MCF 10A (cell line): Measurements from ENCODE around the gene GBP2. TPM values are rescaled to one million over a fixed set of nuclear protein-coding genes. Genes with fewer than 3 reads are reported as not detected.

Experiments
- BruUV-seq: library from RNA; stranded (reverse); fragments of 400-500 nt; replicated peaks from 2 replicates; lab custom pipeline; 2021; lab: Mats Ljungman, UMichigan
- CTCF ChIA-PET: fragments of 300-600 bp; sonication (Branson Sonifier 250); formaldehyde crosslinking; extraction: SDS; loops from one replicate; lab custom pipeline; 2021; ENCODE audit warnings: antibody characterized with exemption, inconsistent platforms; lab: Yijun Ruan, JAX
- POLR2A ChIA-PET: fragments of 300-600, 350-650 bp; sonication (Branson Sonifier 250); formaldehyde crosslinking; extraction: SDS; loops from one replicate; lab custom pipeline; 2020; ENCODE audit warnings: antibody characterized with exemption, inconsistent platforms; lab: Yijun Ruan, JAX
- DNase-seq: peaks from one replicate; pipeline ENCODE4 v3.0.0-alpha.2; 2018; ENCODE audit not compliant: unreplicated experiment
- H3K27ac Mint-ChIP-seq: one replicate; pipeline ENCODE4 v1.8.0; 2022; ENCODE audit warnings: mild to moderate bottlenecking, low read depth, mixed read lengths; ENCODE audit not compliant: unreplicated experiment
- H3K27me3 Mint-ChIP-seq: one replicate; pipeline ENCODE4 v1.8.0; 2022; ENCODE audit warnings: mixed read lengths; ENCODE audit not compliant: insufficient read depth, unreplicated experiment
- H3K36me3 Mint-ChIP-seq: one replicate; pipeline ENCODE4 v1.8.0; 2022; ENCODE audit warnings: mild to moderate bottlenecking, moderate library complexity, mixed read lengths; ENCODE audit not compliant: insufficient read depth, unreplicated experiment
- H3K4me1 Mint-ChIP-seq: one replicate; pipeline ENCODE4 v1.8.0; 2022; ENCODE audit warnings: mixed read lengths; ENCODE audit not compliant: insufficient read depth, unreplicated experiment
- H3K4me3 Mint-ChIP-seq: one replicate; pipeline ENCODE4 v1.8.0; 2022; ENCODE audit warnings: mild to moderate bottlenecking, moderate library complexity, mixed read lengths; ENCODE audit not compliant: unreplicated experiment
- H3K9me3 Mint-ChIP-seq: one replicate; pipeline ENCODE4 v1.8.0; 2022; ENCODE audit warnings: mixed read lengths; ENCODE audit not compliant: unreplicated experiment
- intact Hi-C: fragments of 100-400 bp; cut with micrococcal nuclease; formaldehyde crosslinking; loops from 2 replicates; pipeline ENCODE4 v1.14.1; 2022
- total RNA-seq: library from RNA; stranded (reverse); gene quantifications from 2 replicates; pipeline ENCODE4 v1.2.3, GENCODE V29; 2022
- TF ChIP-seq, protein P1 (sequence below): fragments of 200-600 bp; IDR thresholded peaks from one replicate; pipeline ENCODE4 v1.8.0; 2022; ENCODE audit warnings: antibody characterized with exemption, mild to moderate bottlenecking; ENCODE audit not compliant: unreplicated experiment

Gene GBP2
- total RNA-seq, 1 experiment from 2014 or later = 2.2 TPM

DNA sequence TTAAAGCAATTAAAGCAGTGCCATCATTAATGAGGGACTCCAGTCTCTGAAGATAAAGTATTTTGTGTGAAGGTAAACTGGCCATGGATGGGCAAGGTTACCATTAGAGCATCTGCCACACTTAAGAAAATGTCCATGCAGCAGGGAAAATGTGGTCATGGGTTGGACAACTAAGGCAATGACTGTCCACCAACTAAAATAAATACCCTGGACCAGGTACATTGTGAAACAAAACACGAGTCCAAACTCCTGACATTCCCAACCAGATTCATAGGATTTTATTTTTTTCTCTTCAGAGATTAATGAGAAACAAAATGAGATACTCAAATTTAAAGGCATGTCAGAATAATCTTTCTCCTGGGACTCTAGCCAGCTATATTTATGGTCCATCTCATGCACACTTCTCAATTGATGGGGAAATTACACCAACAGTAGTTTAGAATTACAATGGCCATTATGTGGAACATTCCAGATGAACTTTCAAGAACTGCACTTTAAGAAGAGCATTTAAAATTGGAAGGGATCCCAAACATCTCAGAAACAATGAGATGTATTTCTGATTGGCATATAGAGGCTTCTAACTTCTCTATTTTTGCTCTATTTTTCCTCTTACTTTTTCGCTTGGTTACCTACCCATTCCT, 41.8 kb upstream of the GBP2 start:
- Mint-ChIP-seq H3K36me3 (no peaks in the 10 kb centered on the region), H3K27ac (no peak overlapping the region), H3K4me3 (no peak overlapping the region), H3K9me3 (no peaks in the 10 kb centered on the region), H3K27me3 (no peaks in the 10 kb centered on the region), H3K4me1 (no peaks in the 10 kb centered on the region)
- no TSS peak for BruUV-seq
- TF ChIP-seq, protein P1, sequence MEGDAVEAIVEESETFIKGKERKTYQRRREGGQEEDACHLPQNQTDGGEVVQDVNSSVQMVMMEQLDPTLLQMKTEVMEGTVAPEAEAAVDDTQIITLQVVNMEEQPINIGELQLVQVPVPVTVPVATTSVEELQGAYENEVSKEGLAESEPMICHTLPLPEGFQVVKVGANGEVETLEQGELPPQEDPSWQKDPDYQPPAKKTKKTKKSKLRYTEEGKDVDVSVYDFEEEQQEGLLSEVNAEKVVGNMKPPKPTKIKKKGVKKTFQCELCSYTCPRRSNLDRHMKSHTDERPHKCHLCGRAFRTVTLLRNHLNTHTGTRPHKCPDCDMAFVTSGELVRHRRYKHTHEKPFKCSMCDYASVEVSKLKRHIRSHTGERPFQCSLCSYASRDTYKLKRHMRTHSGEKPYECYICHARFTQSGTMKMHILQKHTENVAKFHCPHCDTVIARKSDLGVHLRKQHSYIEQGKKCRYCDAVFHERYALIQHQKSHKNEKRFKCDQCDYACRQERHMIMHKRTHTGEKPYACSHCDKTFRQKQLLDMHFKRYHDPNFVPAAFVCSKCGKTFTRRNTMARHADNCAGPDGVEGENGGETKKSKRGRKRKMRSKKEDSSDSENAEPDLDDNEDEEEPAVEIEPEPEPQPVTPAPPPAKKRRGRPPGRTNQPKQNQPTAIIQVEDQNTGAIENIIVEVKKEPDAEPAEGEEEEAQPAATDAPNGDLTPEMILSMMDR = no peak
- intact Hi-C loops = no loop called here
- ChIA-PET POLR2A (no interaction called here), CTCF (no interaction called here)
- no peak for DNase-seq

DNA sequence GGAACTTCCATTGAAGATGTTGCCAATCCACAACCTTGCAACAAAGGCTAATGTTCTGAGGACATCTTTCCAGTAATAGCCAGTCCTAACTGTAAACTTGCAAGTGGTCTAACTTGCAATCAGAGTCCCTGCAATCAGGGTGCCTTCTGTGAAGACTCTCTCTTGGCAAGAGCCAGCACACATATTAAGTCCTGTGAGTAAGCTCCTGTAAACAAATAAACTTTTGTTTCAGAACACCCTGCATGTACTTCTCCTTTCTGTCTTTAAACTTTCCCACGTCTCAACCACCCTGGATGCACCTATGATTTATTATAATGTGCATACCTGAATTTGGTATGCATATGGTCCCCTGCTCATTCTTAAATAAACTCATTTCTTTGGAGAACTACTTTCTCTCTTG, 40.8 kb upstream of the GBP2 start:
- Mint-ChIP-seq H3K27me3 (no peaks in the 10 kb centered on the region), H3K4me1 (no peaks in the 10 kb centered on the region), H3K27ac (no peak overlapping the region), H3K9me3 (no peaks in the 10 kb centered on the region), H3K36me3 (no peaks in the 10 kb centered on the region), H3K4me3 (no peak overlapping the region)
- ChIA-PET POLR2A (no interaction called here), CTCF (no interaction called here)
- intact Hi-C loops = no loop called here
- TF ChIP-seq, protein P1 = no peak
- no TSS peak for BruUV-seq
- DNase-seq = no peak

DNA sequence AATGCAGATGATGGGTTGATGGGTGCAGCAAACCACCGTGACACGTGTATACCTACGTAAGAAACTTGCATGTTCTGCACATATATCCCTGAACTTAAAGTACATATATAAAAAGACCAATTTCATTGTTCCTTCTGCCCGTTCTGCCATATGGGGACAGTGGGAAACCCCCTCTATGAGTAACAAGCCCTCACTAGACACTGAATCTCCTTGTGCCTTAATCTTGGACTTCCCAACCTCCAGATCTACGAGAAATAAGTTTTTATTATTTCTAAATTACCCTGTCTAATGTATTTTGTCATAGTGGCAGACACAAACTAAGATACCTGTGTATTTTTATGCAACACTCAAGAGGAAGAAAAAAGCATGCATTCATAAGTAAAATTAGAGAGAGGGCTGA, 39.9 kb upstream of the GBP2 start:
- intact Hi-C loops = no loop called here
- H3K4me3 Mint-ChIP-seq = no peak overlapping the region
- ChIA-PET POLR2A (no interaction called here), CTCF (no interaction called here)
- TF ChIP-seq, protein P1 = no peak
- no peaks in the 10 kb centered on the region for H3K9me3 Mint-ChIP-seq
- H3K36me3 Mint-ChIP-seq = no peaks in the 10 kb centered on the region
- H3K27ac Mint-ChIP-seq = no peak overlapping the region
- DNase-seq = no peak
- no peaks in the 10 kb centered on the region for H3K27me3 Mint-ChIP-seq
- BruUV-seq = no TSS peak
- H3K4me1 Mint-ChIP-seq = no peaks in the 10 kb centered on the region

DNA sequence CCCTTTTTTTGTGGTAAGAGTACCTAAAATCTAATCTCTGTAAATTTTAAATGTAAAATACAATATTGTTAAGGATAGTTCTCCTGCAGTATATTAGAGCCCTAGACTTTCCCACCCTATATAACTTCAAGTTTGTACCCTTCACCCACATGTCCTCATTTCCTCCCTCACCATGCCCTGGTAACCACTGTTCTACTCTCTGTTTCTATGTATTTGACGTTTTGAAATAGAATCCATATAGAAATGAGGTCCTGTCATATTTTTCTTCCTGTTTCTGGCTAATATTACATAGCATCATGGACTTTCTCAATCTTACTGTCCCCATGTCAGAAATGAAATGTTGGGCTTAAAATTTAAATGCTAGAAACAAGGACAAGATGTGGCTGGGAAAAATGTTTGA, 25.1 kb upstream of the GBP2 start:
- no peak for DNase-seq
- TF ChIP-seq, protein P1 = no peak
- Mint-ChIP-seq H3K27me3 (no peaks in the 10 kb centered on the region), H3K27ac (no peak overlapping the region), H3K36me3 (no peaks in the 10 kb centered on the region), H3K4me3 (no peak overlapping the region), H3K4me1 (no peaks in the 10 kb centered on the region), H3K9me3 (no peaks in the 10 kb centered on the region)
- POLR2A ChIA-PET = no interaction called here
- no TSS peak for BruUV-seq
- intact Hi-C loops = no loop called here
- CTCF ChIA-PET = no interaction called here
